ENCODE results near the gene HIBADH.

HIBADH gene

GRCh38 chr7:27635728-27636127, 27.0 kb downstream of the HIBADH start (continued):
- no peak for TF ChIP-seq ZNF223 (tag by site-specific recombination; IDR thresholded peaks at IDR 0.05)
- no peak for TF ChIP-seq ZNF623 (tag by site-specific recombination; IDR thresholded peaks at IDR 0.05)
- TF ChIP-seq ZNF146 (tag by site-specific recombination; IDR thresholded peaks at IDR 0.05) = no peak

- ChIA-PET POLR2A (no interaction called here), CTCF (interaction anchor here (0.6 to 1.1 kb wide), 2 partner anchors 88 to 392 kb away, joined by 3 read pairs; no protein-coding TSS in a partner anchor)
- TF ChIP-seq ZBTB6 (tag by site-specific recombination; IDR thresholded peaks at IDR 0.05) (no peak), ZSCAN4 (tag by site-specific recombination; IDR thresholded peaks at IDR 0.05) (0 out of 2 replicates have a peak, but pooled peaks have one; percentile 56), OSR2 (tag by site-specific recombination; IDR thresholded peaks at IDR 0.05) (peak; percentile 46; the same call in 1 of the 2 replicates), WT1 (tag by site-specific recombination; IDR thresholded peaks at IDR 0.05) (peak; percentile 68)
- H3K4me3 ChIP-seq (ENCODE audit: low read depth, low read length) = no peak overlapping the region
- H3K36me3 ChIP-seq (ENCODE audit: control insufficient read depth in 2 of 2, insufficient read depth in 1 of 2, low read length in 2 of 2) = peaks cover 0 to 6% of the 10 kb centered on the region in 2 experiments; a peak in 1 of 3 replicates
- no peaks in the 10 kb centered on the region for H3K9me3 ChIP-seq (ENCODE audit: control insufficient read depth, insufficient read depth, low read depth, low read length)
- H3K27ac ChIP-seq (ENCODE audit: extremely low read depth, low read depth, low read length) = no peak overlapping the region
- peaks cover 18% of the 10 kb centered on the region for H3K4me1 ChIP-seq (ENCODE audit: control insufficient read depth, insufficient read depth, low read length)
Observed at GRCh38 chr7:27634671-27635493, 27.8 kb downstream of the HIBADH start.

GRCh38 chr7:27633062-27633461, 29.6 kb downstream of the HIBADH start:
- POLR2A ChIA-PET = no interaction called here
- TF ChIP-seq ZNF280C (tag by site-specific recombination; IDR thresholded peaks at IDR 0.05) (no peak), SP2 (tag by site-specific recombination; IDR thresholded peaks at IDR 0.05) (no peak), GLI4 (tag by site-specific recombination; IDR thresholded peaks at IDR 0.05) (no peak), ZNF133 (tag by site-specific recombination; IDR thresholded peaks at IDR 0.05) (no peak), ZNF239 (tag by site-specific recombination; IDR thresholded peaks at IDR 0.05) (no peak), KLF10 (tag by site-specific recombination; IDR thresholded peaks at IDR 0.05) (no peak), BCL11A (tag by site-specific recombination; IDR thresholded peaks at IDR 0.05; ENCODE audit: low read depth) (no peak), ZNF221 (tag by site-specific recombination; IDR thresholded peaks at IDR 0.05; ENCODE audit: borderline replicate concordance) (no peak), ZSCAN4 (tag by site-specific recombination; IDR thresholded peaks at IDR 0.05) (no peak), PRDM6 (tag by site-specific recombination; IDR thresholded peaks at IDR 0.05) (no peak), ZNF394 (tag by site-specific recombination; IDR thresholded peaks at IDR 0.05; ENCODE audit: borderline replicate concordance) (no peak), BCL6B (tag by site-specific recombination; IDR thresholded peaks at IDR 0.05) (no peak), ZNF223 (tag by site-specific recombination; IDR thresholded peaks at IDR 0.05) (no peak), ZNF132 (tag by site-specific recombination; IDR thresholded peaks at IDR 0.05; ENCODE audit: borderline replicate concordance) (no peak), ZNF138 (tag by site-specific recombination; IDR thresholded peaks at IDR 0.05; ENCODE audit: borderline replicate concordance) (no peak), ZNF623 (tag by site-specific recombination; IDR thresholded peaks at IDR 0.05) (no peak), KLF9 (tag by site-specific recombination; IDR thresholded peaks at IDR 0.05; ENCODE audit: low read depth) (no peak), ZNF37A (tag by site-specific recombination; IDR thresholded peaks at IDR 0.05) (no peak)
- CTCF ChIA-PET = no interaction called here

More at GRCh38 chr7:27633062-27633461, 29.6 kb downstream of the HIBADH start:
- H3K36me3 ChIP-seq (ENCODE audit: control insufficient read depth in 2 of 2, insufficient read depth in 1 of 2, low read length in 2 of 2) = peaks cover 0 to 9% of the 10 kb centered on the region in 2 experiments; a peak in 2 of 3 replicates
- H3K4me1 ChIP-seq (ENCODE audit: control insufficient read depth, insufficient read depth, low read length) = peaks cover 18% of the 10 kb centered on the region
- H3K9me3 ChIP-seq (ENCODE audit: control insufficient read depth, insufficient read depth, low read depth, low read length) = no peaks in the 10 kb centered on the region
- H3K27ac ChIP-seq (ENCODE audit: extremely low read depth, low read depth, low read length) = no peak overlapping the region
- H3K4me3 ChIP-seq (ENCODE audit: low read depth, low read length) = no peak overlapping the region

All from HEK293 (cell line).